ENCODE results near the gene RNASE9.
"Not testable (repeated sequence)": the region's sequence is repeated elsewhere in the genome, so short reads cannot be mapped to it uniquely, and the experiment has no call there.

RNASE9 gene

GRCh38 chr14:20595726-20596125 lies 34.9 kb upstream of the RNASE9 start:
- not testable (repeated sequence) for H3K4me1 ChIP-seq (ENCODE audit: control insufficient read depth, insufficient read depth, low read length); H3K27me3 ChIP-seq (ENCODE audit: control insufficient read depth, insufficient read depth, low read length); H3K9ac ChIP-seq (ENCODE audit: low read length); H3K9me3 ChIP-seq (ENCODE audit: control insufficient read depth, low read length); H3K4me3 ChIP-seq (ENCODE audit: low read length); H3K36me3 ChIP-seq (ENCODE audit: control insufficient read depth, insufficient read depth, low read length)

GRCh38 chr14:20592574-20592973 lies 31.7 kb upstream of the RNASE9 start:
- H3K4me1 ChIP-seq (ENCODE audit: control insufficient read depth, insufficient read depth, low read length) = no peaks in the 10 kb centered on the region
- no peaks in the 10 kb centered on the region for H3K9me3 ChIP-seq (ENCODE audit: control insufficient read depth, low read length)
- H3K4me3 ChIP-seq (ENCODE audit: low read length) = no peak overlapping the region
- no peaks in the 10 kb centered on the region for H3K36me3 ChIP-seq (ENCODE audit: control insufficient read depth, insufficient read depth, low read length)
- H3K9ac ChIP-seq (ENCODE audit: low read length) = no peak overlapping the region
- no peaks in the 10 kb centered on the region for H3K27me3 ChIP-seq (ENCODE audit: control insufficient read depth, insufficient read depth, low read length)

GRCh38 chr14:20591235-20591634 lies 30.4 kb upstream of the RNASE9 start, which contains the start of gene RNASE12:
RNASE12 (minus strand) TSS chr14:20591376; CDS start chr14:20590723, 653 bp downstream.
- Histone ChIP-seq H3K4me1 (ENCODE audit: control insufficient read depth, insufficient read depth, low read length) (no peaks in the 10 kb centered on the region), H3K36me3 (ENCODE audit: control insufficient read depth, insufficient read depth, low read length) (no peaks in the 10 kb centered on the region), H3K27me3 (ENCODE audit: control insufficient read depth, insufficient read depth, low read length) (no peaks in the 10 kb centered on the region)

GRCh38 chr14:20587489-20588154 lies 26.8 kb upstream of the RNASE9 start, which contains the start of gene RNASE11:
RNASE11 (minus strand) TSS chr14:20588001.
- no peaks in the 10 kb centered on the region for H3K9me3 ChIP-seq (ENCODE audit: control insufficient read depth, low read length)
- no peaks in the 10 kb centered on the region for H3K4me1 ChIP-seq (ENCODE audit: control insufficient read depth, insufficient read depth, low read length)
- H3K27me3 ChIP-seq (ENCODE audit: control insufficient read depth, insufficient read depth, low read length) = peaks cover 3% of the 10 kb centered on the region
- no peak within 1 kb of the TSS for H3K9ac ChIP-seq (ENCODE audit: low read length)
- H3K4me3 ChIP-seq (ENCODE audit: low read length) = no peak within 1 kb of the TSS
- H3K36me3 ChIP-seq (ENCODE audit: control insufficient read depth, insufficient read depth, low read length) = no peaks in the 10 kb centered on the region

More at GRCh38 chr14:20591235-20591634, 30.4 kb upstream of the RNASE9 start, which contains the start of gene RNASE12:
- Histone ChIP-seq H3K9me3 (ENCODE audit: control insufficient read depth, low read length) (no peaks in the 10 kb centered on the region), H3K9ac (ENCODE audit: low read length) (no peak within 1 kb of the TSS), H3K4me3 (ENCODE audit: low read length) (no peak within 1 kb of the TSS)

GRCh38 chr14:20583908-20584307 lies 23.1 kb upstream of the RNASE9 start:
- Histone ChIP-seq H3K9ac (ENCODE audit: low read length) (no peak overlapping the region), H3K4me1 (ENCODE audit: control insufficient read depth, insufficient read depth, low read length) (no peaks in the 10 kb centered on the region), H3K4me3 (ENCODE audit: low read length) (no peak overlapping the region), H3K9me3 (ENCODE audit: control insufficient read depth, low read length) (no peaks in the 10 kb centered on the region), H3K27me3 (ENCODE audit: control insufficient read depth, insufficient read depth, low read length) (peaks cover 3% of the 10 kb centered on the region), H3K36me3 (ENCODE audit: control insufficient read depth, insufficient read depth, low read length) (no peaks in the 10 kb centered on the region)

- no peaks in the 10 kb centered on the region for H3K36me3 ChIP-seq (ENCODE audit: control insufficient read depth, insufficient read depth, low read length)
- no peaks in the 10 kb centered on the region for H3K9me3 ChIP-seq (ENCODE audit: control insufficient read depth, low read length)
- H3K4me1 ChIP-seq (ENCODE audit: control insufficient read depth, insufficient read depth, low read length) = no peaks in the 10 kb centered on the region
- no peak overlapping the region for H3K4me3 ChIP-seq (ENCODE audit: low read length)
- H3K9ac ChIP-seq (ENCODE audit: low read length) = no peak overlapping the region
- H3K27me3 ChIP-seq (ENCODE audit: control insufficient read depth, insufficient read depth, low read length) = peaks cover 3% of the 10 kb centered on the region
These were observed 22.3 kb upstream of the RNASE9 start for GRCh38 chr14:20583142-20583541.

GRCh38 chr14:20580242-20580641 lies 19.4 kb upstream of the RNASE9 start:
- no peaks in the 10 kb centered on the region for H3K36me3 ChIP-seq (ENCODE audit: control insufficient read depth, insufficient read depth, low read length)
- no peak overlapping the region for H3K9ac ChIP-seq (ENCODE audit: low read length)
- H3K4me1 ChIP-seq (ENCODE audit: control insufficient read depth, insufficient read depth, low read length) = no peaks in the 10 kb centered on the region
- no peaks in the 10 kb centered on the region for H3K9me3 ChIP-seq (ENCODE audit: control insufficient read depth, low read length)
- H3K27me3 ChIP-seq (ENCODE audit: control insufficient read depth, insufficient read depth, low read length) = peaks cover 3% of the 10 kb centered on the region
- no peak overlapping the region for H3K4me3 ChIP-seq (ENCODE audit: low read length)

GRCh38 chr14:20578784-20579502 lies 18.1 kb upstream of the RNASE9 start:
- no peak overlapping the region for H3K9ac ChIP-seq (ENCODE audit: low read length)
- H3K4me3 ChIP-seq (ENCODE audit: low read length) = no peak overlapping the region
- peaks cover 3% of the 10 kb centered on the region for H3K27me3 ChIP-seq (ENCODE audit: control insufficient read depth, insufficient read depth, low read length)
- H3K36me3 ChIP-seq (ENCODE audit: control insufficient read depth, insufficient read depth, low read length) = no peaks in the 10 kb centered on the region
- no peaks in the 10 kb centered on the region for H3K9me3 ChIP-seq (ENCODE audit: control insufficient read depth, low read length)
- H3K4me1 ChIP-seq (ENCODE audit: control insufficient read depth, insufficient read depth, low read length) = no peaks in the 10 kb centered on the region

- Histone ChIP-seq H3K4me3 (ENCODE audit: low read length) (no peak overlapping the region), H3K27me3 (ENCODE audit: control insufficient read depth, insufficient read depth, low read length) (no peaks in the 10 kb centered on the region), H3K4me1 (ENCODE audit: control insufficient read depth, insufficient read depth, low read length) (no peaks in the 10 kb centered on the region), H3K9ac (ENCODE audit: low read length) (no peak overlapping the region), H3K36me3 (ENCODE audit: control insufficient read depth, insufficient read depth, low read length) (no peaks in the 10 kb centered on the region), H3K9me3 (ENCODE audit: control insufficient read depth, low read length) (no peaks in the 10 kb centered on the region)
These were observed 17.5 kb upstream of the RNASE9 start for GRCh38 chr14:20578325-20578724.

- not testable (repeated sequence) for H3K9ac ChIP-seq (ENCODE audit: low read length); H3K9me3 ChIP-seq (ENCODE audit: control insufficient read depth, low read length); H3K4me1 ChIP-seq (ENCODE audit: control insufficient read depth, insufficient read depth, low read length); H3K4me3 ChIP-seq (ENCODE audit: low read length); H3K36me3 ChIP-seq (ENCODE audit: control insufficient read depth, insufficient read depth, low read length); H3K27me3 ChIP-seq (ENCODE audit: control insufficient read depth, insufficient read depth, low read length)
These were observed 11.6 kb upstream of the RNASE9 start for GRCh38 chr14:20572382-20572990.

- H3K36me3 ChIP-seq (ENCODE audit: control insufficient read depth, insufficient read depth, low read length); H3K9me3 ChIP-seq (ENCODE audit: control insufficient read depth, low read length); H3K4me3 ChIP-seq (ENCODE audit: low read length); H3K27me3 ChIP-seq (ENCODE audit: control insufficient read depth, insufficient read depth, low read length); H3K9ac ChIP-seq (ENCODE audit: low read length); H3K4me1 ChIP-seq (ENCODE audit: control insufficient read depth, insufficient read depth, low read length): not testable (repeated sequence)
These were observed 9.9 kb upstream of the RNASE9 start for GRCh38 chr14:20570720-20571119.

- H3K9ac ChIP-seq (ENCODE audit: low read length); H3K4me3 ChIP-seq (ENCODE audit: low read length); H3K4me1 ChIP-seq (ENCODE audit: control insufficient read depth, insufficient read depth, low read length); H3K9me3 ChIP-seq (ENCODE audit: control insufficient read depth, low read length); H3K27me3 ChIP-seq (ENCODE audit: control insufficient read depth, insufficient read depth, low read length); H3K36me3 ChIP-seq (ENCODE audit: control insufficient read depth, insufficient read depth, low read length): not testable (repeated sequence)
These were observed 9.0 kb upstream of the RNASE9 start for GRCh38 chr14:20569865-20570264.

All from mucosa of stomach (tissue), 1 donor.